ENCODE measurements around the gene RASSF6. TPM values are rescaled to one million over a fixed set of nuclear protein-coding genes. Genes with fewer than 3 reads are reported as not detected.

Gene RASSF6
- total and polyA plus RNA-seq, 2 donors from 2014 or later: 4.7 to 8.8 TPM

GRCh38 chr4:73596001-73596400 is 24.2 kb downstream of the RASSF6 start:
- no peak overlapping the region for H3K27ac ChIP-seq (ENCODE audit: low read depth in 2 of 2, low read length in 2 of 2)
- FAIRE-seq: no peak
- H3K9ac ChIP-seq (ENCODE audit: low read length in 3 of 3): no peak overlapping the region
- DNase-seq: no peak
- no peaks in the 10 kb centered on the region for H3K36me3 ChIP-seq (ENCODE audit: control insufficient read depth in 2 of 3, insufficient read depth in 3 of 3, low read length in 3 of 3)
- no peak for TF ChIP-seq CTCF (IDR thresholded peaks at IDR 0.05; ENCODE audit: borderline replicate concordance, extremely low read depth, insufficient read depth)
- H3K4me3 ChIP-seq (ENCODE audit: low read length in 3 of 3): no peak overlapping the region
- H3K4me1 ChIP-seq (ENCODE audit: control insufficient read depth in 2 of 3, insufficient read depth in 2 of 3, low read depth in 1 of 3, low read length in 3 of 3): peaks cover 0 to 9% (median 0%) of the 10 kb centered on the region in 3 donors
- intact Hi-C loops (cut with DNase I): no loop called here
- no peaks in the 10 kb centered on the region for H3K27me3 ChIP-seq (ENCODE audit: control insufficient read depth, insufficient read depth, low read length)
- peaks cover 0 to 4% (median 3%) of the 10 kb centered on the region in 3 donors for H3K9me3 ChIP-seq (ENCODE audit: control insufficient read depth in 2 of 3, insufficient read depth in 1 of 3, low read length in 3 of 3)

GRCh38 chr4:73593631-73594241 is 26.5 kb downstream of the RASSF6 start:
- H3K27me3 ChIP-seq (ENCODE audit: control insufficient read depth, insufficient read depth, low read length): no peaks in the 10 kb centered on the region
- intact Hi-C loops (cut with DNase I): no loop called here
- peaks cover 0 to 12% (median 0%) of the 10 kb centered on the region in 3 donors for H3K4me1 ChIP-seq (ENCODE audit: control insufficient read depth in 2 of 3, insufficient read depth in 2 of 3, low read depth in 1 of 3, low read length in 3 of 3)
- no peak overlapping the region for H3K9ac ChIP-seq (ENCODE audit: low read length in 3 of 3)
- H3K9me3 ChIP-seq (ENCODE audit: control insufficient read depth in 2 of 3, insufficient read depth in 1 of 3, low read length in 3 of 3): peaks cover 0 to 4% (median 3%) of the 10 kb centered on the region in 3 donors
- peak in 1 of 5 donors; percentile 42 for DNase-seq
- no peak overlapping the region for H3K27ac ChIP-seq (ENCODE audit: low read depth in 2 of 2, low read length in 2 of 2)
- TF ChIP-seq CTCF (IDR thresholded peaks at IDR 0.05; ENCODE audit: borderline replicate concordance, extremely low read depth, insufficient read depth): peak; percentile 50
- FAIRE-seq: peak; percentile 79
- no peaks in the 10 kb centered on the region for H3K36me3 ChIP-seq (ENCODE audit: control insufficient read depth in 2 of 3, insufficient read depth in 3 of 3, low read length in 3 of 3)
- H3K4me3 ChIP-seq (ENCODE audit: low read length in 3 of 3): no peak overlapping the region

GRCh38 chr4:73589887-73590801 is 30.1 kb downstream of the RASSF6 start:
- Histone ChIP-seq H3K4me3 (ENCODE audit: low read length in 3 of 3) (no peak overlapping the region), H3K9me3 (ENCODE audit: control insufficient read depth in 2 of 3, insufficient read depth in 1 of 3, low read length in 3 of 3) (no peaks in the 10 kb centered on the region), H3K36me3 (ENCODE audit: control insufficient read depth in 2 of 3, insufficient read depth in 3 of 3, low read length in 3 of 3) (no peaks in the 10 kb centered on the region), H3K27me3 (ENCODE audit: control insufficient read depth, insufficient read depth, low read length) (no peaks in the 10 kb centered on the region), H3K9ac (ENCODE audit: low read length in 3 of 3) (no peak overlapping the region), H3K4me1 (ENCODE audit: control insufficient read depth in 2 of 3, insufficient read depth in 2 of 3, low read depth in 1 of 3, low read length in 3 of 3) (peaks cover 0 to 7% (median 0%) of the 10 kb centered on the region in 3 donors), H3K27ac (ENCODE audit: low read depth in 2 of 2, low read length in 2 of 2) (no peak overlapping the region)
- TF ChIP-seq CTCF (IDR thresholded peaks at IDR 0.05; ENCODE audit: borderline replicate concordance, extremely low read depth, insufficient read depth): no peak
- intact Hi-C loops (cut with DNase I): no loop called here
- no peak for FAIRE-seq
- no peak for DNase-seq
